Measurements from ENCODE around the gene CRISP1. TPM values are rescaled to one million over a fixed set of nuclear protein-coding genes. Genes with fewer than 3 reads are reported as not detected.

Gene CRISP1
- total and polyA plus RNA-seq, 4 donors = not detected

- no peak overlapping the region for H3K9ac ChIP-seq (ENCODE audit: insufficient read depth in 1 of 2, low read length in 2 of 2)
- no peak overlapping the region for H3K27ac ChIP-seq (ENCODE audit: low read depth in 1 of 2, low read length in 1 of 2)
- no peaks in the 10 kb centered on the region for H3K4me1 ChIP-seq (ENCODE audit: control insufficient read depth in 5 of 5, insufficient read depth in 5 of 5, low read length in 5 of 5)
- no peaks in the 10 kb centered on the region for H3K9me3 ChIP-seq (ENCODE audit: control insufficient read depth in 4 of 4, insufficient read depth in 3 of 4, low read length in 3 of 4)
- 22 to 48% methylated on average over 5 of the region's 5 CpGs for WGBS, 2 donors
- TF ChIP-seq CTCF (IDR thresholded peaks at IDR 0.05; ENCODE audit: control extremely low read depth, extremely low read depth) = no peak
- DNase-seq (no peak), ATAC-seq (ENCODE audit: insufficient read depth, low FRiP score) (no peak)
- H3K27me3 ChIP-seq (ENCODE audit: control insufficient read depth in 3 of 3, insufficient read depth in 3 of 3, low read length in 2 of 3) = no peaks in the 10 kb centered on the region
- H3K36me3 ChIP-seq (ENCODE audit: control insufficient read depth in 4 of 4, insufficient read depth in 4 of 4, low read length in 4 of 4) = no peaks in the 10 kb centered on the region
- no peak overlapping the region for H3K4me3 ChIP-seq
Measured at GRCh38 chr6:49826743-49827406, 39.5 kb downstream of the CRISP1 start.

- Histone ChIP-seq H3K36me3 (ENCODE audit: control insufficient read depth in 4 of 4, insufficient read depth in 4 of 4, low read length in 4 of 4) (no peaks in the 10 kb centered on the region), H3K27me3 (ENCODE audit: control insufficient read depth in 3 of 3, insufficient read depth in 3 of 3, low read length in 2 of 3) (no peaks in the 10 kb centered on the region), H3K9ac (ENCODE audit: insufficient read depth in 1 of 2, low read length in 2 of 2) (no peak overlapping the region), H3K4me1 (ENCODE audit: control insufficient read depth in 5 of 5, insufficient read depth in 5 of 5, low read length in 5 of 5) (no peaks in the 10 kb centered on the region), H3K9me3 (ENCODE audit: control insufficient read depth in 4 of 4, insufficient read depth in 3 of 4, low read length in 3 of 4) (no peaks in the 10 kb centered on the region), H3K27ac (ENCODE audit: low read depth in 1 of 2, low read length in 1 of 2) (no peak overlapping the region), H3K4me3 (no peak overlapping the region)
- TF ChIP-seq CTCF (IDR thresholded peaks at IDR 0.05; ENCODE audit: control extremely low read depth, extremely low read depth) = no peak
- ATAC-seq (ENCODE audit: insufficient read depth, low FRiP score) (no peak), DNase-seq (no peak)
- 86 to 90% methylated on average over 2 of the region's 2 CpGs for WGBS, 2 donors
Measured at GRCh38 chr6:49815166-49815565, 51.2 kb downstream of the CRISP1 start.

- ATAC-seq (ENCODE audit: insufficient read depth, low FRiP score) = no peak
- H3K27ac ChIP-seq (ENCODE audit: low read depth in 1 of 2, low read length in 1 of 2) = no peak overlapping the region
- H3K36me3 ChIP-seq (ENCODE audit: control insufficient read depth in 4 of 4, insufficient read depth in 4 of 4, low read length in 4 of 4) = no peaks in the 10 kb centered on the region
- no peaks in the 10 kb centered on the region for H3K4me1 ChIP-seq (ENCODE audit: control insufficient read depth in 5 of 5, insufficient read depth in 5 of 5, low read length in 5 of 5)
- no peak overlapping the region for H3K4me3 ChIP-seq
- H3K9ac ChIP-seq (ENCODE audit: insufficient read depth in 1 of 2, low read length in 2 of 2) = no peak overlapping the region
- WGBS, 2 donors = 64 to 86% methylated on average over 2 of the region's 2 CpGs
- no peak for DNase-seq
- no peak for TF ChIP-seq CTCF (IDR thresholded peaks at IDR 0.05; ENCODE audit: control extremely low read depth, extremely low read depth)
- no peaks in the 10 kb centered on the region for H3K27me3 ChIP-seq (ENCODE audit: control insufficient read depth in 3 of 3, insufficient read depth in 3 of 3, low read length in 2 of 3)
- H3K9me3 ChIP-seq (ENCODE audit: control insufficient read depth in 4 of 4, insufficient read depth in 3 of 4, low read length in 3 of 4) = peaks cover 0 to 3% (median 0%) of the 10 kb centered on the region in 4 donors
Measured at GRCh38 chr6:49813248-49813647, 53.1 kb downstream of the CRISP1 start.

GRCh38 chr6:49806145-49806544 lies 60.2 kb downstream of the CRISP1 start:
- no peak for DNase-seq
- WGBS, 2 donors = 86 to 95% methylated on average over 4 of the region's 4 CpGs

More at GRCh38 chr6:49806145-49806544, 60.2 kb downstream of the CRISP1 start:
- no peak for ATAC-seq (ENCODE audit: insufficient read depth, low FRiP score)
- Histone ChIP-seq H3K9ac (ENCODE audit: insufficient read depth in 1 of 2, low read length in 2 of 2) (no peak overlapping the region), H3K4me3 (no peak overlapping the region), H3K27me3 (ENCODE audit: control insufficient read depth in 3 of 3, insufficient read depth in 3 of 3, low read length in 2 of 3) (no peaks in the 10 kb centered on the region), H3K9me3 (ENCODE audit: control insufficient read depth in 4 of 4, insufficient read depth in 3 of 4, low read length in 3 of 4) (peaks cover 0 to 3% (median under 1%) of the 10 kb centered on the region in 4 donors), H3K4me1 (ENCODE audit: control insufficient read depth in 5 of 5, insufficient read depth in 5 of 5, low read length in 5 of 5) (no peaks in the 10 kb centered on the region), H3K36me3 (ENCODE audit: control insufficient read depth in 4 of 4, insufficient read depth in 4 of 4, low read length in 4 of 4) (no peaks in the 10 kb centered on the region), H3K27ac (ENCODE audit: low read depth in 1 of 2, low read length in 1 of 2) (no peak overlapping the region)
- no peak for TF ChIP-seq CTCF (IDR thresholded peaks at IDR 0.05; ENCODE audit: control extremely low read depth, extremely low read depth)

All from lung (tissue), 12 donors.